Activated CD4-positive, alpha-beta memory T cell treated with anti-CD3 and anti-CD28 coated beads, Interleukin-2, amount 10 ng/mL, durations not matched to agents 7 days and 5 days (primary cell): ENCODE data around the gene TNFSF11. TPM values are rescaled to one million over a fixed set of nuclear protein-coding genes. Genes with fewer than 3 reads are reported as not detected.

ENCODE experiments used
- CTCF ChIA-PET: fragments of 350-600 bp; sonication (Branson Sonifier 250); formaldehyde crosslinking; loops from one replicate; lab custom pipeline; 2021; ENCODE audit warnings: antibody characterized with exemption, inconsistent platforms; lab: Charles Lee
- POLR2A ChIA-PET: fragments of 350-600 bp; sonication (Branson Sonifier 250); formaldehyde crosslinking; loops from one replicate; lab custom pipeline; 2021; ENCODE audit warnings: antibody characterized with exemption; lab: Charles Lee
- DNase-seq: peaks from one replicate; pipeline ENCODE4 v3.0.0-alpha.2; 2020
- H3K27ac Mint-ChIP-seq: one replicate; pipeline ENCODE4 v1.8.0; 2021; ENCODE audit warnings: mild to moderate bottlenecking, mixed read lengths
- H3K27me3 Mint-ChIP-seq: one replicate; pipeline ENCODE4 v1.8.0; 2021; ENCODE audit warnings: mixed read lengths
- H3K36me3 Mint-ChIP-seq: one replicate; pipeline ENCODE4 v1.8.0; 2021; ENCODE audit warnings: low read depth, mixed read lengths
- H3K4me1 Mint-ChIP-seq: one replicate; pipeline ENCODE4 v1.8.0; 2021; ENCODE audit warnings: mixed read lengths
- H3K4me3 Mint-ChIP-seq: one replicate; pipeline ENCODE4 v1.8.0; 2021; ENCODE audit warnings: mild to moderate bottlenecking, mixed read lengths
- H3K9me3 Mint-ChIP-seq: one replicate; pipeline ENCODE4 v1.8.0; 2021; ENCODE audit warnings: mixed read lengths
- total RNA-seq, 2 experiments: library from RNA; stranded (reverse); gene quantifications; one replicate each; pipeline ENCODE4 v1.2.3, GENCODE V29; 2021

The TNFSF11 gene, protein sequence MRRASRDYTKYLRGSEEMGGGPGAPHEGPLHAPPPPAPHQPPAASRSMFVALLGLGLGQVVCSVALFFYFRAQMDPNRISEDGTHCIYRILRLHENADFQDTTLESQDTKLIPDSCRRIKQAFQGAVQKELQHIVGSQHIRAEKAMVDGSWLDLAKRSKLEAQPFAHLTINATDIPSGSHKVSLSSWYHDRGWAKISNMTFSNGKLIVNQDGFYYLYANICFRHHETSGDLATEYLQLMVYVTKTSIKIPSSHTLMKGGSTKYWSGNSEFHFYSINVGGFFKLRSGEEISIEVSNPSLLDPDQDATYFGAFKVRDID
- 1 to 10 TPM; 7.5 to 7.6 TPM for total RNA-seq

DNA sequence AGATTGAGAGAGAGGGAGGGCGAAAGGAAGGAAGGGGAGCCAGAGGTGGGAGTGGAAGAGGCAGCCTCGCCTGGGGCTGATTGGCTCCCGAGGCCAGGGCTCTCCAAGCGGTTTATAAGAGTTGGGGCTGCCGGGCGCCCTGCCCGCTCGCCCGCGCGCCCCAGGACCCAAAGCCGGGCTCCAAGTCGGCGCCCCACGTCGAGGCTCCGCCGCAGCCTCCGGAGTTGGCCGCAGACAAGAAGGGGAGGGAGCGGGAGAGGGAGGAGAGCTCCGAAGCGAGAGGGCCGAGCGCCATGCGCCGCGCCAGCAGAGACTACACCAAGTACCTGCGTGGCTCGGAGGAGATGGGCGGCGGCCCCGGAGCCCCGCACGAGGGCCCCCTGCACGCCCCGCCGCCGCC is at the start of gene TNFSF11:
TSS of gene TNFSF11 (plus strand) at position 142 of the 400 bp plus-strand sequence. CDS start at position 294, 152 bp downstream.
- ChIA-PET POLR2A (interaction anchor here (0.6 to 1.4 kb wide), 5 partner anchors 177 to 418 kb away, joined by 3 to 5 read pairs (median 3); partner anchors contain the start of gene EPSTI1), CTCF (no interaction called here)
- H3K4me3 Mint-ChIP-seq: peak within 1 kb of the TSS; percentile 87
- peak; percentile 37 for DNase-seq
- peaks cover 23% of the 10 kb centered on the region for H3K27me3 Mint-ChIP-seq
- peak within 1 kb of the TSS; percentile 56 for H3K27ac Mint-ChIP-seq
- H3K4me1 Mint-ChIP-seq: peaks cover 44% of the 10 kb centered on the region
- peaks cover 10% of the 10 kb centered on the region for H3K36me3 Mint-ChIP-seq
- H3K9me3 Mint-ChIP-seq: peaks cover 5% of the 10 kb centered on the region

DNA sequence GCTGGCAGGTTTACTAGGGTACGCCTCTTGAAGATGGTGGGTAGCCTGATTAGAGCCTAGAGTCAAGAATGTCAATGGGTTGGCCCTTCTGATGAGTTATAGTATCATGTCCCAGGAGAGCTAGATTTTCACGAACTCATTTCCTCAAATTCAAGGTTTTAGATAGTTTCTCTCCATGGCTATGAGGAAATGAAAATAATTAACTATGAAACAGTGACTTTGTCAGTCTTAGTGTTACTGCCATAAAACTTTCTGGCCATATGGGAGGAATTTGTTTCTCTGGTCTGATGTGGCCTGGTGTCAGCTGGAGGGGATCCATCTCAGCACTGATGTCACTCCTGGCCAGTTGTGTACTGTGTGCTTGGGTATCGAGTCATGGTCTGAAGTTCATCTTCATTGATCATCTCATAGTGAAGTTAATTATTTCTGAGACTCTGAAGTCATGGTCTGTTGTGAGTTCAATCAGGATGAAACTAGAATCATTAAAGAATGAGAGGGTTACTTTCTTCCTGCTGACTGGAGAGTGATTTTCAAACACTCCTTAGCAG is 49.4 kb upstream of the TNFSF11 start:
- Mint-ChIP-seq H3K36me3 (peaks cover 5% of the 10 kb centered on the region), H3K27ac (no peak overlapping the region), H3K4me1 (no peaks in the 10 kb centered on the region), H3K27me3 (no peaks in the 10 kb centered on the region), H3K4me3 (no peak overlapping the region), H3K9me3 (peaks cover 7% of the 10 kb centered on the region)
- POLR2A ChIA-PET: no interaction called here
- no peak for DNase-seq
- CTCF ChIA-PET: no interaction called here

GRCh38 chr13:42525035-42525504 is 48.9 kb upstream of the TNFSF11 start:
- CTCF ChIA-PET: no interaction called here
- Mint-ChIP-seq H3K4me1 (no peaks in the 10 kb centered on the region), H3K27ac (no peak overlapping the region), H3K9me3 (peaks cover 7% of the 10 kb centered on the region), H3K4me3 (no peak overlapping the region), H3K36me3 (peaks cover 3% of the 10 kb centered on the region), H3K27me3 (no peaks in the 10 kb centered on the region)
- no peak for DNase-seq
- POLR2A ChIA-PET: no interaction called here

- no peak overlapping the region for H3K27ac Mint-ChIP-seq
- peaks cover 5% of the 10 kb centered on the region for H3K4me1 Mint-ChIP-seq
- POLR2A ChIA-PET: no interaction called here
- H3K9me3 Mint-ChIP-seq: peaks cover 7% of the 10 kb centered on the region
- DNase-seq: no peak
- no peaks in the 10 kb centered on the region for H3K36me3 Mint-ChIP-seq
- H3K4me3 Mint-ChIP-seq: no peak overlapping the region
- H3K27me3 Mint-ChIP-seq: no peaks in the 10 kb centered on the region
- CTCF ChIA-PET: no interaction called here
Observed at GRCh38 chr13:42526276-42526675, 47.7 kb upstream of the TNFSF11 start.

GRCh38 chr13:42526804-42527203 is 47.1 kb upstream of the TNFSF11 start:
- Mint-ChIP-seq H3K9me3 (peaks cover 7% of the 10 kb centered on the region), H3K4me1 (peaks cover 5% of the 10 kb centered on the region), H3K27ac (no peak overlapping the region), H3K27me3 (no peaks in the 10 kb centered on the region), H3K36me3 (no peaks in the 10 kb centered on the region), H3K4me3 (no peak overlapping the region)
- ChIA-PET POLR2A (no interaction called here), CTCF (no interaction called here)
- DNase-seq: no peak

DNA sequence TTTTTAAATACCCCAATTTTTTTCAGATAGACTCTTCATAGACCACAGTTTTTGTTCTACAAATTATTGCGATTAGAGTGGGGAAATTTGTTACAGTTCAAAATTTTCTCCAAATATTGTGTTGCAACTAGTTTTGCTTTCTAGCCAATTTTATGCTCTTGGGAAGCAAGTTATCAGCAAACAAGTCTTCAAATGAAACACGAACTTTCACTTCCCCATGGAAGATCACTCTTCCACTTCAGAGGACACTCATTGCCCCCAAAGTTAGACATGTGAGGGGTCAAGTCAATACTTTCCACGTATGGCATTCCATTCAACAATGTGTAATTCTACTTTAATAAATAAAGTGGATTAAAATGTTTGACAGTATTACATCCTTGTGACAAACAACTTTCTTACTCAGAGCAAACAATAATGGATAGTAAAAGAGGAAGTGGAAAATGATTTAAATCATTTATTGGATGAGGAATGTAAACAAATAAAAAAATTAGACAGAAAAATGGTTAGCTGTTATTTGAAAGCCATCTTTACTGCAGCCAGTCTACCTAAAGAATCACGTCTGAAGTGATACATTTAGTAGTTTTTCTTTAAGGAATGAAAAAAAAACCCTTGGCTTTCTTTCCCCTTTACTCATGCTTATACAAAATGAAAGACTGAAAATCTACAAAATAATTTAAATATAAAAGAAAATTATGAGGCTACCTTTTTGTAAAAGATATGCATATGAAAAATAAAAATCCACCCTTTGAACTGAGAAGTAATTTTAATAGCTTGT is 41.2 kb upstream of the TNFSF11 start:
- POLR2A ChIA-PET: no interaction called here
- Mint-ChIP-seq H3K4me1 (peaks cover 5% of the 10 kb centered on the region), H3K27ac (no peak overlapping the region), H3K4me3 (no peak overlapping the region), H3K9me3 (peaks cover 8% of the 10 kb centered on the region), H3K27me3 (no peaks in the 10 kb centered on the region), H3K36me3 (peaks cover 4% of the 10 kb centered on the region)
- no peak for DNase-seq
- CTCF ChIA-PET: no interaction called here

- peaks cover 4% of the 10 kb centered on the region for H3K36me3 Mint-ChIP-seq
- H3K9me3 Mint-ChIP-seq: peaks cover 8% of the 10 kb centered on the region
- H3K4me3 Mint-ChIP-seq: no peak overlapping the region
- H3K4me1 Mint-ChIP-seq: peaks cover 5% of the 10 kb centered on the region
- no peak for DNase-seq
- no peak overlapping the region for H3K27ac Mint-ChIP-seq
- no peaks in the 10 kb centered on the region for H3K27me3 Mint-ChIP-seq
- ChIA-PET POLR2A (no interaction called here), CTCF (no interaction called here)
Observed at GRCh38 chr13:42533336-42533591, 40.7 kb upstream of the TNFSF11 start.

DNA sequence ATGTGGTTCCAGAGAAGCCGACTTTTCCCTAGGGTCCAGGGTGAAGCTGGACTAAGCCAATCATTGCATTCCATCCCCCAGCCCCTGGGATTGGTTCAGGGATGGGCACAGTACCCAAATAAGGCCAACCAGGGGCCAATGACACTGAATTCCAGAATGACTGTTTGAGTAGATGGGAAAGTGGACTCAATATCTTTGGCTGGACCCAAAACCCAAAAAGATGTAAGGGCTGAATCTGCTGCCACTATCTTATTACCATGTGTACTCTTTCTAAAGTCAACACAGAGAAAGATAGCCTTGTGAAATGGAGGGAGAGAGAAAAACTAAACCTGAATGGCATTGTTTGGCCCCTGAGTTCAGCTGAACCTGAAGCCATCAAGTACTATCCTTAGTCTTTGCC is 39.2 kb upstream of the TNFSF11 start:
- Mint-ChIP-seq H3K27ac (no peak overlapping the region), H3K27me3 (no peaks in the 10 kb centered on the region), H3K4me1 (peaks cover 9% of the 10 kb centered on the region), H3K4me3 (no peak overlapping the region), H3K9me3 (peaks cover 8% of the 10 kb centered on the region), H3K36me3 (peaks cover 4% of the 10 kb centered on the region)
- POLR2A ChIA-PET: no interaction called here
- CTCF ChIA-PET: no interaction called here
- DNase-seq: no peak

GRCh38 chr13:42538996-42539395 is 35.0 kb upstream of the TNFSF11 start:
- no peak overlapping the region for H3K27ac Mint-ChIP-seq
- no peak for DNase-seq
- POLR2A ChIA-PET: no interaction called here

GRCh38 chr13:42539670-42540069 is 34.3 kb upstream of the TNFSF11 start:
- Mint-ChIP-seq H3K27me3 (no peaks in the 10 kb centered on the region), H3K27ac (no peak overlapping the region), H3K36me3 (peaks cover 4% of the 10 kb centered on the region), H3K4me3 (no peak overlapping the region), H3K4me1 (peaks cover 3% of the 10 kb centered on the region), H3K9me3 (peaks cover 5% of the 10 kb centered on the region)
- DNase-seq: no peak
- CTCF ChIA-PET: no interaction called here
- POLR2A ChIA-PET: no interaction called here

More at GRCh38 chr13:42538996-42539395, 35.0 kb upstream of the TNFSF11 start:
- Mint-ChIP-seq H3K36me3 (peaks cover 4% of the 10 kb centered on the region), H3K9me3 (peaks cover 8% of the 10 kb centered on the region), H3K27me3 (no peaks in the 10 kb centered on the region), H3K4me3 (no peak overlapping the region), H3K4me1 (peaks cover 3% of the 10 kb centered on the region)
- CTCF ChIA-PET: no interaction called here

- H3K27ac Mint-ChIP-seq: no peak overlapping the region
- H3K27me3 Mint-ChIP-seq: no peaks in the 10 kb centered on the region
Observed at GRCh38 chr13:42543215-42543797, 30.6 kb upstream of the TNFSF11 start.

GRCh38 chr13:42544246-42544926 is 29.6 kb upstream of the TNFSF11 start:
- no peak for DNase-seq
- ChIA-PET POLR2A (no interaction called here), CTCF (interaction anchor here (0.7 kb wide), 1 partner anchor 1869 kb away, joined by 3 read pairs; no protein-coding TSS in a partner anchor)
- Mint-ChIP-seq H3K4me3 (no peak overlapping the region), H3K36me3 (peaks cover 4% of the 10 kb centered on the region), H3K27me3 (no peaks in the 10 kb centered on the region), H3K4me1 (peaks cover 22% of the 10 kb centered on the region), H3K9me3 (no peaks in the 10 kb centered on the region), H3K27ac (no peak overlapping the region)

More at GRCh38 chr13:42543215-42543797, 30.6 kb upstream of the TNFSF11 start:
- CTCF ChIA-PET: no interaction called here
- Mint-ChIP-seq H3K9me3 (no peaks in the 10 kb centered on the region), H3K4me3 (no peak overlapping the region), H3K36me3 (peaks cover 4% of the 10 kb centered on the region), H3K4me1 (peaks cover 15% of the 10 kb centered on the region)
- DNase-seq: no peak
- POLR2A ChIA-PET: no interaction called here
